IMR-90 (cell line): Measurements from ENCODE around the gene GGT1. TPM values are rescaled to one million over a fixed set of nuclear protein-coding genes. Genes with fewer than 3 reads are reported as not detected.

Experiments
- ATAC-seq: fragments of 200-7000 bp; cut with Tn5 transposase; 2 replicates; pipeline ENCODE4 v1.9.1; 2020; ENCODE audit warnings: low read depth, mild to moderate bottlenecking, moderate library complexity
- BruUV-seq: library from RNA; stranded (reverse); fragments of 400-500 nt; replicated peaks from 2 replicates; lab custom pipeline; 2021; lab: Mats Ljungman, UMichigan
- CTCF ChIA-PET: fragments of 300-600 bp; formaldehyde crosslinking; extraction: SDS; loops from one replicate; lab custom pipeline; 2021; ENCODE audit warnings: antibody characterized with exemption; lab: Yijun Ruan, JAX
- POLR2A ChIA-PET: fragments of 300-600 bp; sonication (Branson Sonifier 250); formaldehyde crosslinking; loops from one replicate; lab custom pipeline; 2022; ENCODE audit warnings: antibody characterized with exemption; ENCODE audit not compliant: unreplicated experiment; lab: Charles Lee
- DNase-seq: peaks from one replicate; pipeline ENCODE4 v3.0.0; 2013
- H2AFZ ChIP-seq: replicated peaks from 2 replicates; pipeline ENCODE3; 2013; ENCODE audit warnings: low read length, mild to moderate bottlenecking; ENCODE audit not compliant: poor library complexity
- H2AK5ac ChIP-seq: 2 replicates; pipeline ENCODE4 v1.6.1; 2013; ENCODE audit warnings: low read depth, low read length, inconsistent platforms
- H2AK9ac ChIP-seq: replicated peaks from 2 replicates; pipeline ENCODE3; 2013; ENCODE audit warnings: mild to moderate bottlenecking, low read depth, low read length, moderate library complexity; ENCODE audit not compliant: poor library complexity
- H2BK120ac ChIP-seq: 2 replicates; pipeline ENCODE4 v1.6.1; 2013; ENCODE audit warnings: low read depth, low read length, inconsistent platforms
- H2BK15ac ChIP-seq: 3 replicates; pipeline ENCODE4 v1.6.1; 2013; ENCODE audit warnings: low read depth, low read length, inconsistent platforms
- H2BK20ac ChIP-seq: 2 replicates; pipeline ENCODE4 v1.6.1; 2013; ENCODE audit warnings: low read depth, mild to moderate bottlenecking, inconsistent platforms, low read length, moderate library complexity
- H2BK5ac ChIP-seq: 2 replicates; pipeline ENCODE4 v1.6.1; 2013; ENCODE audit warnings: mild to moderate bottlenecking, low read depth, low read length, inconsistent platforms; ENCODE audit not compliant: poor library complexity, severe bottlenecking
- H3K14ac ChIP-seq: replicated peaks from 2 replicates; pipeline ENCODE4 v1.6.1; 2013; ENCODE audit warnings: low read depth, low read length, inconsistent platforms
- H3K18ac ChIP-seq: 2 replicates; pipeline ENCODE4 v1.6.1; 2013; ENCODE audit warnings: low read depth, low read length, control low read depth
- H3K23ac ChIP-seq: 2 replicates; pipeline ENCODE4 v1.6.1; 2013; ENCODE audit warnings: low read depth, low read length, inconsistent platforms
- H3K27ac ChIP-seq: 2 replicates; pipeline ENCODE4 v1.5.1; 2013; ENCODE audit warnings: mild to moderate bottlenecking, control low read depth, low read length; ENCODE audit not compliant: insufficient read depth
- H3K27me3 ChIP-seq: 2 replicates; pipeline ENCODE4 v1.6.1; 2013; ENCODE audit warnings: low read length; ENCODE audit not compliant: control insufficient read depth, insufficient read depth
- H3K36me3 ChIP-seq: 2 replicates; pipeline ENCODE4 v1.6.1; 2013; ENCODE audit warnings: low read length, mixed read lengths; ENCODE audit not compliant: control insufficient read depth, insufficient read depth
- H3K4ac ChIP-seq: 2 replicates; pipeline ENCODE4 v1.6.1; 2013; ENCODE audit warnings: low read depth, low read length, inconsistent platforms
- H3K4me1 ChIP-seq: 2 replicates; pipeline ENCODE4 v1.6.1; 2013; ENCODE audit warnings: low read length, mixed read lengths; ENCODE audit not compliant: control insufficient read depth, insufficient read depth
- H3K4me2 ChIP-seq: 2 replicates; pipeline ENCODE4 v1.6.1; 2013; ENCODE audit warnings: low read depth, mild to moderate bottlenecking, control low read depth, low read length, moderate library complexity
- H3K4me3 ChIP-seq: 2 replicates; pipeline ENCODE4 v1.5.1; 2013; ENCODE audit warnings: low read depth, mild to moderate bottlenecking, control low read depth, low read length, moderate library complexity; ENCODE audit not compliant: insufficient read depth
- H3K56ac ChIP-seq: 2 replicates; pipeline ENCODE4 v1.6.1; 2013; ENCODE audit warnings: low read length, inconsistent platforms; ENCODE audit not compliant: insufficient read depth; ENCODE audit errors: extremely low read depth
- H3K79me1 ChIP-seq, 2 experiments: 2 replicates each; pipeline ENCODE4 v1.6.1; 2013; ENCODE audit warnings: low read length in 2 of 2, inconsistent platforms in 1 of 2, low read depth in 1 of 2
- H3K9ac ChIP-seq: 2 replicates; pipeline ENCODE4 v1.6.1; 2013; ENCODE audit warnings: low read depth, low read length, control low read depth
- H3K9me1 ChIP-seq: 2 replicates; pipeline ENCODE4 v1.6.1; 2013; ENCODE audit warnings: low read length, inconsistent platforms; ENCODE audit not compliant: insufficient read depth
- H3K9me3 ChIP-seq: 2 replicates; pipeline ENCODE4 v1.6.1; 2013; ENCODE audit warnings: low read length; ENCODE audit not compliant: control insufficient read depth, insufficient read depth
- H4K20me1 ChIP-seq: 2 replicates; pipeline ENCODE4 v1.6.1; 2013; ENCODE audit warnings: low read length, inconsistent platforms; ENCODE audit not compliant: insufficient read depth
- H4K5ac ChIP-seq: 2 replicates; pipeline ENCODE4 v1.6.1; 2013; ENCODE audit warnings: mild to moderate bottlenecking, low read depth, low read length, control low read depth
- H4K8ac ChIP-seq, 2 experiments: 2 replicates each; pipeline ENCODE4 v1.6.1; 2013; ENCODE audit warnings: low read depth in 2 of 2, low read length in 2 of 2, control low read depth in 1 of 2, inconsistent platforms in 1 of 2
- H4K91ac ChIP-seq: 2 replicates; pipeline ENCODE4 v1.6.1; 2013; ENCODE audit warnings: low read depth, low read length, inconsistent platforms; ENCODE audit not compliant: insufficient read depth
- BHLHE40 ChIP-seq: fragments of 150-350 bp; IDR thresholded peaks from 2 replicates; pipeline ENCODE4 v1.6.1; 2016; ENCODE audit warnings: mild to moderate bottlenecking, low read depth, low read length
- CEBPB ChIP-seq: IDR thresholded peaks from 2 replicates; pipeline ENCODE4 v1.6.1; 2012; ENCODE audit warnings: low read depth, low read length, improper control_type of control experiment
- CHD1 ChIP-seq: IDR thresholded peaks from 2 replicates; pipeline ENCODE4 v1.6.1; 2012; ENCODE audit warnings: low read depth, low read length, improper control_type of control experiment
- CTCF ChIP-seq: conservative IDR thresholded peaks from 2 replicates; pipeline ENCODE4 v1.5.1; 2012; ENCODE audit warnings: mild to moderate bottlenecking, low read depth, low read length, improper control_type of control experiment
- FOS ChIP-seq: fragments of 150-350 bp; IDR thresholded peaks from 2 replicates; pipeline ENCODE4 v1.6.1; 2016; ENCODE audit warnings: low read depth, low read length
- MAFK ChIP-seq: IDR thresholded peaks from 2 replicates; pipeline ENCODE4 v1.6.1; 2012; ENCODE audit warnings: low read depth, low read length, improper control_type of control experiment
- MAZ ChIP-seq: IDR thresholded peaks from 2 replicates; pipeline ENCODE4 v1.6.1; 2012; ENCODE audit warnings: low read depth, mild to moderate bottlenecking, low read length, improper control_type of control experiment, moderate library complexity, borderline replicate concordance
- MXI1 ChIP-seq: IDR thresholded peaks from 2 replicates; pipeline ENCODE4 v1.6.1; 2012; ENCODE audit warnings: low read depth, mild to moderate bottlenecking, low read length, moderate library complexity, borderline replicate concordance
- NFE2L2 ChIP-seq: fragments of 150-350 bp; IDR thresholded peaks from 2 replicates; pipeline ENCODE4 v1.6.1; 2016; ENCODE audit warnings: low read depth, mild to moderate bottlenecking, low read length
- POLR2A ChIP-seq: IDR thresholded peaks from 2 replicates; pipeline ENCODE4 v1.6.1; 2012; ENCODE audit warnings: mild to moderate bottlenecking, low read depth, low read length
- RAD21 ChIP-seq: IDR thresholded peaks from 2 replicates; pipeline ENCODE4 v1.6.1; 2012; ENCODE audit warnings: low read length, improper control_type of control experiment
- RCOR1 ChIP-seq: IDR thresholded peaks from 2 replicates; pipeline ENCODE4 v1.6.1; 2012; ENCODE audit warnings: mild to moderate bottlenecking, low read length, improper control_type of control experiment; ENCODE audit not compliant: insufficient replicate concordance
- RFX5 ChIP-seq: IDR thresholded peaks from 2 replicates; pipeline ENCODE4 v1.8.0; 2012; ENCODE audit warnings: low read depth, mild to moderate bottlenecking, low read length, moderate library complexity
- SMC3 ChIP-seq: fragments of 150-350 bp; IDR thresholded peaks from 2 replicates; pipeline ENCODE4 v1.6.1; 2016; ENCODE audit warnings: low read depth, mild to moderate bottlenecking, antibody characterized with exemption, low read length, moderate library complexity
- WGBS, 2 experiments: methylation state at CpG; one replicate each; pipeline versions ENCODE4 v1.1.5 to v1.1.7; 2013; ENCODE audit warnings: missing lambda C conversion rate in 2 of 2; ENCODE audit not compliant: insufficient read length in 1 of 2; ENCODE audit errors: extremely low coverage in 2 of 2; 5-methylcytosine and 5-hydroxymethylcytosine counted together
- dilution Hi-C: fragments of 300-500 bp; cut with HindIII; formaldehyde crosslinking; loops from one replicate; pipeline ENCODE4 v1.14.3; 2018; ENCODE audit warnings: low sequenced_read_pairs; ENCODE audit not compliant: unreplicated experiment
- in situ Hi-C: fragments of 300-500 bp; cut with MboI; formaldehyde crosslinking; loops from 3 replicates; pipeline ENCODE4 v1.14.3; 2019; ENCODE audit warnings: low sequenced_read_pairs, inconsistent platforms, mixed read lengths
- intact Hi-C: fragments of 100-400 bp; cut with micrococcal nuclease; formaldehyde crosslinking; loops from 2 replicates; pipeline ENCODE4 v1.10.0; 2022
- polyA plus RNA-seq, 3 experiments: library from polyadenylated mRNA; depleted of rRNA; stranded (reverse); fragments of >200 nt; gene quantifications; 2 replicates each; pipeline ENCODE4 v1.2.3, GENCODE V29; 2012; ENCODE audit warnings: low replicate concordance in 1 of 3
- total RNA-seq: library from RNA; depleted of rRNA; stranded (reverse); fragments of >200 nt; gene quantifications from 2 replicates; pipeline ENCODE4 v1.2.3, GENCODE V29; 2012
- TF ChIP-seq, protein P1 (sequence below): fragments of 150-350 bp; IDR thresholded peaks from 2 replicates; pipeline ENCODE4 v1.6.1; 2016; ENCODE audit warnings: low read depth, mild to moderate bottlenecking, low read length, moderate library complexity, borderline replicate concordance
- TF ChIP-seq, protein P2 (sequence below): fragments of 150-350 bp; IDR thresholded peaks from 2 replicates; pipeline ENCODE4 v1.6.1; 2017; ENCODE audit warnings: mild to moderate bottlenecking, antibody characterized with exemption, low read length, low read depth

GGT1 gene
- total and polyA plus RNA-seq, 2 of the 4 experiments (the other 2 are of a cell fraction), result 3.4 to 7.3 TPM

- peaks cover 17% of the 10 kb centered on the region; the same call in 1 of the 2 replicates for H3K4me1 ChIP-seq
- BruUV-seq, result no TSS peak
Observed at GRCh38 chr22:24585461-24585860, 17.5 kb upstream of the GGT1 start.

More at GRCh38 chr22:24585461-24585860, 17.5 kb upstream of the GGT1 start:
- ATAC-seq, result no peak
- Histone ChIP-seq H4K20me1 (peaks cover 4% of the 10 kb centered on the region; the same call in 1 of the 2 replicates), H4K91ac (no peak overlapping the region), H3K36me3 (peaks cover 27% of the 10 kb centered on the region; the same call in 1 of the 2 replicates), H4K5ac (no peak overlapping the region), H2BK5ac (no peak overlapping the region), H2AK9ac (no peak overlapping the region), H3K79me1 (no peaks in the 10 kb centered on the region), H2AK5ac (no peak overlapping the region), H3K23ac (no peak overlapping the region), H3K4me2 (no peak overlapping the region), H3K56ac (no peak overlapping the region), H2BK20ac (no peak overlapping the region), H2AFZ (no peak overlapping the region), H3K27me3 (no peaks in the 10 kb centered on the region), H3K9me1 (peaks cover 18% of the 10 kb centered on the region), H4K8ac (no peak overlapping the region), H3K4ac (no peak overlapping the region), H2BK120ac (no peak overlapping the region), H3K4me3 (no peak overlapping the region), H2BK15ac (no peak overlapping the region), H3K9ac (no peak overlapping the region), H3K27ac (no peak overlapping the region), H3K18ac (no peak overlapping the region), H3K9me3 (no peaks in the 10 kb centered on the region), H3K14ac (no peak overlapping the region)
- POLR2A ChIA-PET, result interaction anchor here (0.6 kb wide), 1 partner anchor 16 kb away, joined by 3 read pairs; no protein-coding TSS in a partner anchor
- TF ChIP-seq, protein P1, sequence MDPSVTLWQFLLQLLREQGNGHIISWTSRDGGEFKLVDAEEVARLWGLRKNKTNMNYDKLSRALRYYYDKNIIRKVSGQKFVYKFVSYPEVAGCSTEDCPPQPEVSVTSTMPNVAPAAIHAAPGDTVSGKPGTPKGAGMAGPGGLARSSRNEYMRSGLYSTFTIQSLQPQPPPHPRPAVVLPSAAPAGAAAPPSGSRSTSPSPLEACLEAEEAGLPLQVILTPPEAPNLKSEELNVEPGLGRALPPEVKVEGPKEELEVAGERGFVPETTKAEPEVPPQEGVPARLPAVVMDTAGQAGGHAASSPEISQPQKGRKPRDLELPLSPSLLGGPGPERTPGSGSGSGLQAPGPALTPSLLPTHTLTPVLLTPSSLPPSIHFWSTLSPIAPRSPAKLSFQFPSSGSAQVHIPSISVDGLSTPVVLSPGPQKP, result no peak
- TF ChIP-seq SMC3, result no peak
- no peak for TF ChIP-seq MAFK
- TF ChIP-seq, protein P2, sequence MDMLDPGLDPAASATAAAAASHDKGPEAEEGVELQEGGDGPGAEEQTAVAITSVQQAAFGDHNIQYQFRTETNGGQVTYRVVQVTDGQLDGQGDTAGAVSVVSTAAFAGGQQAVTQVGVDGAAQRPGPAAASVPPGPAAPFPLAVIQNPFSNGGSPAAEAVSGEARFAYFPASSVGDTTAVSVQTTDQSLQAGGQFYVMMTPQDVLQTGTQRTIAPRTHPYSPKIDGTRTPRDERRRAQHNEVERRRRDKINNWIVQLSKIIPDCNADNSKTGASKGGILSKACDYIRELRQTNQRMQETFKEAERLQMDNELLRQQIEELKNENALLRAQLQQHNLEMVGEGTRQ, result no peak
- TF ChIP-seq POLR2A, result no peak
- no peak for TF ChIP-seq RFX5
- no peak for TF ChIP-seq NFE2L2
- no peak for TF ChIP-seq RAD21
- TF ChIP-seq CHD1, result no peak
- TF ChIP-seq FOS, result no peak
- TF ChIP-seq MAZ, result no peak
- no peak for TF ChIP-seq CEBPB
- no peak for TF ChIP-seq MXI1
- TF ChIP-seq BHLHE40, result no peak
- TF ChIP-seq RCOR1, result no peak
- TF ChIP-seq CTCF, result no peak
- no peak for DNase-seq
- CTCF ChIA-PET, result no interaction called here
- in situ Hi-C loops (no loop called here), dilution Hi-C loops (no loop called here), intact Hi-C loops (no loop called here)
- 92% methylated on average over 2 of the region's 3 CpGs; no CpG with 5 or more reads in 1 of the 2 experiments for WGBS, 2 experiments
